OCI-M2 (cell line): ENCODE data around the gene YAP1.
"Not testable (repeated sequence)": the region's sequence is repeated elsewhere in the genome, so short reads cannot be mapped to it uniquely, and the experiment has no call there.

Source experiments
- DNase-seq: peaks from one replicate; lab custom pipeline; 2025; ENCODE audit not compliant: unreplicated experiment; lab: John Stamatoyannopoulos, UW

YAP1 gene

DNA sequence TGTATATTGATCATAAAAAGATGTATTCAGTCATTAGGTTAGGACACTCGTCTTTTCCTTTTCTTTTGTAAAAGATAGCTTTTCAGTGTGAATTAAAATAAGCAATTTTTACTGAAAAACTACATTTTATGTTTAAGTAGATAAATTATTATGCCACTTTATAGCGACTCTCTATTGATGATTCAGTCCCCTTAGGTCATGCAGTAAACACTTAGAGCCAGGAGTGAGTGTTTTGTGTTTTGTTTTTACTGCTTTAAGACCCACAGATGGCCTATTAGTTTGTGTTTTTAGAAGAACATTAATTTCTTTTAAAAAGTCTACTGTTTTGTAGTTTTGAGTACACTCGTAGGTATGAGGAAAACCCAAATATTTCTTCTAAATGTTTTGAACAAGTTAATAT lies 86.6 kb downstream of the YAP1 start:
- no peak for DNase-seq

DNA sequence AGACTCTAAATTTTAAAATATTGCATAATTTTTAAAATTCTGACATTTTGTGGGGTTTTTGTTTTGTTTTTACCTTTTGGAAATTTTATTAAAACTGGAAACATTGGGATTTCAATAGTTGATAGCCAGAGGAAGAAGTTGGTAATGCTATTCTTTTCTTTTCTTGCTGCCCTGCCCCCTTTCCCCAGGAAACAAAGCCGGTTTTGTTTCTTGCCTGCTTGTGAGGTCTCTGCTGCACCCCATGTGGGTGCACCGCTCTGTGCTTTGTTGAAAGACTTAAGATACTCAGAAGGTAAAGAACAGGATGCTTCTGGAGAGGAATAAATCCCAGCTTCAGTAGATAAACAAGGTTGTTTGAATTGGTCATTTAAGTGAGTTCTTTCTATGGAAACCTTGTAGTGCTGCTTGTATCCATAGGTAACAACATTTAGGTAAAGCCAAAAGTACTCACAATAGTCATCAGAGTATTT lies 87.5 kb downstream of the YAP1 start:
- DNase-seq = no peak

DNA sequence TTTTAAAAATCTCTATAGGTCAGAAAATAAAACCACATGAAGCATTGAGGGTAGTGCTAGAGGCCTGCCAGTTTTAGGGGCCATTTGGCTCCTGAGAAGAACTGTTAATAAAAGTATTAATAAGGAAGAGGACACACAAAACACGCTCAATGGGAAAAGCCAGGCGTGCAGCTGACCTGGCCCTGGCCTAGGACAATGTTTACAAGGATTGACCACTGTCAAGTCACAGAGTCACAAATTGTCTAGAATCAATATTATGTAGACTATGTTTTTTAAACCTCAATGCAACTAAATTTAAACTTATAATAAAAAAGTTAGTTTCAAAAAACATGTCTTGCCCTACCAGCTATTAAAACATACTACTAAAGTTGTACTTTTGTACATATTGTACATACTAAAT lies 89.4 kb downstream of the YAP1 start:
- DNase-seq = no peak

DNA sequence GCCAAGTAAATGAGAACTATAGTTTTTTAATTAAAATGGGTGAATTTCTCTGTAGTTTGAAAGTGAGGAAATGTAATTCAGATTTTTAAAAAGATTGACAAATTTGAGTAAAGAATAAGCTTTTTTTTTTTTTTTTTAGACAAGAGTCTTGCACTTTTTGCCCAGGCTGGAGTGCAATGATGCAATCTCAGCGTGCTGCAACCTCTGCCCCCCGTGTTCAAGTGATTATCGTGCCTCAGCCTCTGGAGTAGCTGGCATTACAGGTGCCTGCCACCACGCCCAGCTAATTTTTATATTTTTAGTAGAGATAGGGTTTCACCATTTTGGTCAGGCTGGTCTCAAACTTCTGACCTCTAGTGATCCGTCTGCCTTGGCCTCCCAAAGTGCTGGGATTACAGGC lies 90.1 kb downstream of the YAP1 start:
- not testable (repeated sequence) for DNase-seq

DNA sequence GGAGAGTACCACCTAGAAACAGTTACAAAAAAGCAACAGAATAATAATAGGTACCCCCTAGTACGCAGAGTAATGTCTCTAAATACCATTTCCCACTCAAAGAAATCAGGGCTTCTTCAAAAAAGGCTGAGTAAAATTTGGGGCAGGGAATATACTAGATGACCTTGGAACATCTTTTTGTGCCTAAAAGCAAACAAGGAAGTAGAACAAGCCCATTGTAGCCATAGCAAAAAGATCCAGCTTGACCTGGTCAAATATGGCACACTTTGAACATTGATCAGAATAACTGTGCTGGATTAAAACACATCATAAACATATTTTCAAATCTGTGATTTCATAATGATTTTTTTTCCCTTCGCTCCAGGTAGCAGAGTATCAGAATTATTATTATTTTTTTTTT lies 91.5 kb downstream of the YAP1 start:
- DNase-seq = no peak

DNA sequence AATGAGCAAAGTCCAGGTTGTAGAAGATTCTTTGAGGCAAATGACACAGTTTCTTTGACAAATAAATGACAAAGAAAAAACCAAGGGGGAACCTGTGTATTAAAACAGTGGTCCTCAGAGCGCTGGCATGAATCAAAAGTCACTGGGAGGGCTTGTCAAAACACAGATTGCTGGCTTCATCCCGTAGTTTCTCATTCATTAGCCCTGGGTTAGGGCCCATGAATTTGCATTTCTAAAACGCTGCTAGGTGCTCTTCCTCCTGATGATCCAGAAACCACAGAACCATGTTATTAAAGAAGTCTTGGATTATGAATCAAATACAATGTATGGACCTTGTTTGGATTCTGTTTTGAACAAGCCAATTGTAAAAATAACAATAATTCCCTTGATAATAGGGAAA lies 92.7 kb downstream of the YAP1 start:
- no peak for DNase-seq

DNA sequence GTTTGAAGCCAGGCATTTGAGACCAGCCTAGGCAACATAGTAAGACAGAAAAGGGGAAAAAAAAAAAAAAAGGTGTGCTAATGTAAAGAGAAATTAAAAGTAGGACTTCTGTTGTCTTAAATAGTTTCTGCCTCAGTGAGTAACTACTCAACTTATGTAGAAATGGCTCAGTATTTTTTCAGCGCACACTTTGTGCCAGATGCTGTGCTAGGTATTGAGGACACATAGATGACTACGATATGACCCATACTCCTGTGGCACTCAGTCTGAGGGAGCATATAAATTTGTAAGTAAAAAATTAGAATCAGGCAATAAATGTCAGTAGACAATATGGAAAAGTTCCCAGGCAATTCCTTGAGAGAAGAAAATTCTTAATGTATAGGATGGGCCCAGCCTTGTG lies 93.9 kb downstream of the YAP1 start:
- DNase-seq = no peak

DNA sequence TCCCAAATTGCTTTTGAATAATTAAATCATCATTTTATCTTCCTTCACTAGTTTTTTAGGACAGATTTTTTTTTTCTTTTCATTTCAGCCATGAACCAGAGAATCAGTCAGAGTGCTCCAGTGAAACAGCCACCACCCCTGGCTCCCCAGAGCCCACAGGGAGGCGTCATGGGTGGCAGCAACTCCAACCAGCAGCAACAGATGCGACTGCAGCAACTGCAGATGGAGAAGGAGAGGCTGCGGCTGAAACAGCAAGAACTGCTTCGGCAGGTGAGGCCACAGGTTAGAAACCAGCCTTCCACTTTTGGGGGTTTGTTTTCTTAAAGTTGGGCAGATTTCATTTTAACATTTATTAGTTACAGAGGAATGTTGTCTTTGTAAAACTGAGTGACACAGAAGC lies 95.6 kb downstream of the YAP1 start:
- no peak for DNase-seq

DNA sequence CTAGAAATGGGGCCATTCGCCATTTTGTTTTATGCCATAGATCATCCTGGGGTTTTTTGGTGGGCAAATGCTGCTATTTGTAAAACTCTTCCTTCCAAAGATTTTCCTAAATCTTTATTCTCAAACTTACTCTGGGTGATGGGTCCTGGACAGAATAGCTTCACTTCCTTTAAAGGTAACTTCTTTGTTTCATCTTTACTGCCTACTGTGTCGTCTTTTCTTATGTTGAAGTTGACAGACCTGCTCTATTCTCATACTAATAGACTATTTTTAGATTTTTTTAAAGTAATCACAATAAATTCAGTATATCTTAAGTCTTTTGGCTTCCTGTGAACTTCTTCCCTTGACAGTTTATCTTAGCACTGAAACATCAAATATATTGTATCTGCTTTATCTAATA lies 98.6 kb downstream of the YAP1 start:
- DNase-seq = no peak

DNA sequence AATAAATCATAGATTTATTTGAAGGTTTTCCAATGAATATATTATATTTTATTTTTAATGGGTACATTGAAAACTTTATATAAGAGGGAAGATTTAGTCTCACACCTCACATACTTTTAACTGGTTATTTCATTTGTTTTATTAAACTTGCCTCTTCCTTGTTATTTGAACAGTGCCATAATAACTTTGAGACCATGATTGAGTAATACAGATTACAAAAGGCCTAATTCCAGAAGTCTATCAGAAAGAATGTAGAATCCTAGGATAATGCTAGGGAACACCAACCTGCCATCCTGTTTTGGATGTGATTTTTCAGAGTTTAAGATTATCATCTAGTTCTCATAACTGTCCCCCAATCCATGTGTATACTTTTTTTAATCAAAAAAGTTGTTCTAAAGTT lies 104.4 kb downstream of the YAP1 start:
- no peak for DNase-seq

DNA sequence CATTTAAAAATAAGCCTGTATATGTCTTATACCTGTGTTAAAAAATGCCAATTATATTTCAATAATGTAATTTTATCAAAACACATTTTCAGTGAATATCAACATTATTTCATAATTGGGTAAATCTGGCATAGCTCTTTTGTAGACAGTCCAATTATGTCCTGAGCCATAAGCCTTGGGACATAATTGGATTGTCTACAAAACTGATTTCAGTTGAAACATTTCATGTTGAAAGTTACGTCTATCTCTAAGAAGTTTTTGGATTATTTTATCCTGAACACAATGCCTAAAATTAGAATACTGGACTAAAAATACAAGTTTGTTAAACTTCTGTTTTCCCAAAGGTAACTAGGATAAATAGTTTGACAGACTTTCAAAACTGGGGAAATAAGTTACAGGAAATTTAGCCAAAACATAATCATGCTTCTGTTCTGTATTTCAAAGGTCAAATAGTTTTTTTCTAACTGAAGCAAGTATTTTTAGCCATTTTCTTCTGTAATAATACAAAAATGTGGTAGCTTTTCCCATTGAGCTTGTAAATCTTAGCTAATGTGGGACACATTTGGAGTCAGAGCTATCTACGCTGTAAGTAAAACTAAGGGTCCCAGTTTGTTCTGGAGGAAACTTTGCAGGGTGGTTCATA lies 106.3 kb downstream of the YAP1 start:
- DNase-seq = no peak

DNA sequence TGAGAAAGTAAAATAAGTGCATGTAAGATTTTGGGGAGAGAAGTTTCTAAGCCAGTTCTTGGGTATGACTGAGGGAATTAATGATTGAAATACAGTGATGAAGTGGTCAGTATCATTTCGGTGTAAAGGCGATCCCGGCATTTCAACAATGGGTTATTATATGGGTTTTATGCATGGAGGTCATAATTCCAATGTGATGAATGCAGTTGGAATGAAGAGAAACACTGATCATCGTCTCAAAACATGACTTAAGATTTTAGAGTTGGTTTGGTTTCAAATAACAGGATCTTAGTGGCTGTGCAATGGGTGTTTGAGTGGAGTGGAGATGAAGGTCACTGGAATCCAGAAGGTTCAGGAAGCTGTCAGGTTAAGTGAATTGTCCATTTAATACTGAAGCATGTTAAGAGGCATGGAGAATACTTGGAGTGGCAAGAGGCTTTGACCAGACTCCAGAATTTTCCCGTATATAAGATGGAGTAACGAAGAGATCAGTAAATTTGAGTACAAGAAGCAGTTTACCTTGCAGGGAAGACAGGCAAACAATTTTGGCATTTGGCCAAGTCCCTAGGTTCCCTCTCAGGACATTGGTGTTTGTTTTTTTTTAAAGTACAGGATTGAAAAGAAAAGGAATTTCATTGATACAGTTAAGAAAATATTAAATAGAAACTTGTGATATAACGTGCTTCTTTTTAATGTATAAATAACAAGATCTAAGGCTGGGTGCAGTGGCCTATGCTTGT lies 110.7 kb downstream of the YAP1 start:
- no peak for DNase-seq

DNA sequence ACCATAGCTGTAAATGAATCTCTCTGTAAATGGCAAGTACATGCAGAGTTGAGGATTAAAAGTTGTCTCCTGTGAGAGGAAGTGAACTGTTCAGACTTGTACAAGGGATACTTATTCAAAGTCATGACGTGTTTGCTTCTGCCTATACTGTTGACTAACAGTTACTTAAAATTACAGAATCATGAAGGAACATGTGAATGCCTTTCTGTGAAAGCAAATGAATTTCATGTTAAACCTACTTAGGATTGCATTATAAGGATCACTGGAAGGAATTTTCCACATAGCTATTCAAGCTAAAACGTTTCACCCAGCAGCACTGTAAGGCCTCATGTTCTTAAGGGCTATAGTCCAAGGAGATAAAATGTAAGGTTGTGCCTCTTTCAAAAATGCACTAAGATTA lies 113.6 kb downstream of the YAP1 start:
- DNase-seq = no peak

DNA sequence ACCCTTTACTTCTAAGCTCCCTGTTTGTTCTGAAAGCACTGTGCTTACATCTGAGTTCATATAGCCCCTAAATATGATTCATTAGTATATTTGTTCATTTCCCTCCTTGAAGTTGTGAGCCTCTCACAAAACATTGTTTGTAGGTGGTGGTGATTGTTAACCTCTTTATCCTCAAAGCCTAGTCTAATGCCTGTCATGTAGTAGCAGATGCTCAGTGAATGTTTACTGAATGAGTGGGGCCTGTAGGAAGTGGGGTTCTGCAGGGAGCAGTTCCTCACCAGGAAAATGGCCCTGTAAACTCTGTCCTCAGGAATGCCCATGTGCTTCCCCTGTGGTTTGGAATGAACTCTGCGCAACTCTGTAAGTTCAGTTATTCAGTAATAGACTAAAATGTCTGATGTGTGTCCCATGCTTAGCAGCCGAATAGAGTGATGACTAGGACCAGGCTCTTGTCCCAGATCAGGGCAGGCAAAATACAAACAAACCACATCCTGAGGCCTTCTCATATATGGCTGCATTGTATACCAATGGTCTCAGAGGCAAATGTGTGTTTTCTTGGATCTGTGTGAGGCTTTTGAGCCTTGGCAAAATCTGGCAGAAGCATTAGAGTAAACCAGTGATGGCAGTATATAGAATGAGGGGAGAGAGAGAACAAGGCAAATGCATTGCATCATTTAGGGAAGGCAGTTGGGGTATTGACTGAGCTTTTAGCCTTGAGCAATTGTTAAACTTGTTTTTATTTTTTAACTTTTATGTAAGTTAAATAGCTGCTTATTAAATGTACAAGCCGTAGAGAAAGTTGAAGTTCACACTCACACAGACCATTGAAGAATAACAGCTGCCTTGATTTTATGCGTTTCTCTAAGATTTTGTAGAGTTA lies 115.7 kb downstream of the YAP1 start:
- DNase-seq = no peak

DNA sequence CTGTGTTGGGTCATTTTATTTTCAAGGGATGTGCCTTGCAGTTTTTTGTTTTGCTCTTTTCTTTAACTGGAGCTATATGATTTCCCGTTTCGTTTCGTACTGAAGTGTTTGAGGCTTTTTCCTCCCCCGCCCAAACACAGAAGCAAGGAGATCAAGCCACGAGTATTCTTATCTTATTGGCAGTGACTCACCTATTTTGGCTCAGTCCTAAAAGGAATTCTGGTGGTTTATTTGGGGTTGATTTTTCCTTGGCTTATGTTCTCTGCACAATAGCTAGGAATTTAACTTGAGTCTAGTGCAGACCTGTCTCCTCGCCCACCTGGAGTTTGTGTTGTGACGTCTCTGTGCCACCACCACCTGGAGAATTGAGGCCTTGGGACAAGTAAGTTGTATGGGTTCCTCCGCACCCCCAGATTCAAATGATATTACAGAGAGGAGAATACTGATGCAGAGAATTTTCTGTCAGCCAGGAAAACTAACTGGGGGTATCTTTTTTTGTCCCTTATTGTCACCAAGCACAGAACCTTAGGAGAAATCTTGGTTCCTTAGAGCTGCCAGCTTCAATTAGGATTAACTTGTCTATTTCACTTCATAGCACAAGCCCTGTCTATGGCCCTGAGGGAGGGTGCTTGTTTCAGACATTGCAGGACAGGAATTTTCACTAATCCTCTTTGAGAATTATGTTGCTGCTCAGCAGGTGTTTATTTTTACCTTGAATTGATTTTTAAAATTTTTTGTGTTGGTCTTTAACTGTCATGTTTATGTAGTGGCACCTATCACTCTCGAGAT lies 116.6 kb downstream of the YAP1 start:
- DNase-seq = no peak

DNA sequence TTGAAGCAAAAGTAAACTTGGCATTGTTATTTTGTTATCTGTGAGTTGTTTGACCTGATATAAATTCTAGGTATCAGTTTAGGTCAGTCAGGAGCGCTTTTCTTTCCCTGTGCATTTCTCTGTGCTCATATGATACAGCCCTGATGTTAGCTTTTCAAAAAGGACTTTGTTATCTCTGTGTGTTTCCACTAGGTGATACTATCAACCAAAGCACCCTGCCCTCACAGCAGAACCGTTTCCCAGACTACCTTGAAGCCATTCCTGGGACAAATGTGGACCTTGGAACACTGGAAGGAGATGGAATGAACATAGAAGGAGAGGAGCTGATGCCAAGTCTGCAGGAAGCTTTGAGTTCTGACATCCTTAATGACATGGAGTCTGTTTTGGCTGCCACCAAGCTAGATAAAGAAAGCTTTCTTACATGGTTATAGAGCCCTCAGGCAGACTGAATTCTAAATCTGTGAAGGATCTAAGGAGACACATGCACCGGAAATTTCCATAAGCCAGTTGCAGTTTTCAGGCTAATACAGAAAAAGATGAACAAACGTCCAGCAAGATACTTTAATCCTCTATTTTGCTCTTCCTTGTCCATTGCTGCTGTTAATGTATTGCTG lies 119.4 kb downstream of the YAP1 start:
- no peak for DNase-seq

DNA sequence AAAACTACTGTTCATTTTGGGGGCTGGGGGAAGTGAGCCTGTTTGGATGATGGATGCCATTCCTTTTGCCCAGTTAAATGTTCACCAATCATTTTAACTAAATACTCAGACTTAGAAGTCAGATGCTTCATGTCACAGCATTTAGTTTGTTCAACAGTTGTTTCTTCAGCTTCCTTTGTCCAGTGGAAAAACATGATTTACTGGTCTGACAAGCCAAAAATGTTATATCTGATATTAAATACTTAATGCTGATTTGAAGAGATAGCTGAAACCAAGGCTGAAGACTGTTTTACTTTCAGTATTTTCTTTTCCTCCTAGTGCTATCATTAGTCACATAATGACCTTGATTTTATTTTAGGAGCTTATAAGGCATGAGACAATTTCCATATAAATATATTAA lies 119.9 kb downstream of the YAP1 start:
- DNase-seq = no peak

DNA sequence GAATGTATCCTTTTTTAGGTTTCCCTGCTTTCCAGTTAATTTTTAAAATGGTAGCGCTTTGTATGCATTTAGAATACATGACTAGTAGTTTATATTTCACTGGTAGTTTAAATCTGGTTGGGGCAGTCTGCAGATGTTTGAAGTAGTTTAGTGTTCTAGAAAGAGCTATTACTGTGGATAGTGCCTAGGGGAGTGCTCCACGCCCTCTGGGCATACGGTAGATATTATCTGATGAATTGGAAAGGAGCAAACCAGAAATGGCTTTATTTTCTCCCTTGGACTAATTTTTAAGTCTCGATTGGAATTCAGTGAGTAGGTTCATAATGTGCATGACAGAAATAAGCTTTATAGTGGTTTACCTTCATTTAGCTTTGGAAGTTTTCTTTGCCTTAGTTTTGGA lies 120.7 kb downstream of the YAP1 start:
- DNase-seq = no peak

DNA sequence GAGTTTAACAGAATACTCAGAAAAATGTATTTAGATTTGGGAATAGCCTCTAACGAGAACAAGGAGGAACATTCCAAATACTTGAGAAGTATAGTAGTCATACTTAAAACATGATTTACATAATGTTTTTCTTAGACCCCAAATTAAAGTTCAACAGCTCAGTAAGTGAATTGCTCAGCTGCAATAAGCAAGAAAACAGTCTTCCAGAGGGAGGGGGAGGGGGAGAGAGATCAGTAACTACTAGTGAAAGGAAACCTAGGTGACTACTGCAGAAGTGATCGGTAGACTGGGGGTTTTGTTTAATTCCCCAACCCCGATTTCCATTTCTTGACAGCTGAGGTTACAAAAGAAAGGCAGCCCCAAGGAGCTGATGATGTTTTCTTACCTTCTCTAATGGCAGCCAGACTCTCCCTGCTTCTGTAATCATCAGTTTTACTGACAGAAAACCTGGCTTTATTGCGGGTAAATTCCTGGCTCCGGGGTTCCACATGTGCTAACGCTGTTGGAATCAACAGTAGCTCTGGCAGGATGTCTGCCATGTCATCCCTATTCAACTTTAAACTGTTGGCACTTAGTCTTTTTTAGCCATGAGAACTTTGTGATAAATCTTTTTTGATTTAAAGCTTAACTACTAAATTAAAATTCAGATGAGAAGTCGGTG lies 124.7 kb downstream of the YAP1 start:
- DNase-seq = no peak

DNA sequence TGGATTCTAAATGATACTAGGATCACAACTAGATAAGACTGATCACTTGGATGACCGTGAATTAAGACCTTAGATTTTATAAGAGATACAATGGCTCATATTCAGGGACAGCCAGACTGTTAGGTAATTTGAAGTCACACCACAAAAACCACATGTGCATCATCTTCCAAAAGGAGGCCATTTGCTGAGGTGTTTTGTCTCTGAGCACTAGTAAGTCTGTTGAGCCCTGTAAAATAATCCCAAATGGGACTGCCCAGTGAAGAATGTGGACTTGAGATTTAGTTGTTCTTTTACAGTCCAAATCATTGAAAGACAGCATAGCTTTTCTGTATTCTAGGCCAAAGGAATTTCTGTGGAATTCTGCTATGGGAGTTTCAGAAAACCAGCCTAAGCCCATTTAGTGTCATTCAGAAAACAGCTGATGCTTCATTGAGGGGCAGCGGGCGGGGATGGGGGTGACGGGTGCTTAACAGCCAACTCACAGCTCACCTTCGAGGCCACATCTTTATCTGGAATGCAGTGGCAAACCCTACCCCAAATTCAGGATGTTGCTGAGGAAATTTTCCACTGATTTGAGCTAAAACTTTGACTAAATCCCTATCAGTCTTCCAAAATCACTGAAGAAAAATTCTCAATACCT lies 127.0 kb downstream of the YAP1 start:
- no peak for DNase-seq
